MCF 10A (cell line): ENCODE data around the gene PTPRM. TPM values are rescaled to one million over a fixed set of nuclear protein-coding genes. Genes with fewer than 3 reads are reported as not detected.

ENCODE experiments used
- BruUV-seq: library from RNA; stranded (reverse); fragments of 400-500 nt; replicated peaks from 2 replicates; lab custom pipeline; 2021; lab: Mats Ljungman, UMichigan
- CTCF ChIA-PET: fragments of 300-600 bp; sonication (Branson Sonifier 250); formaldehyde crosslinking; extraction: SDS; loops from one replicate; lab custom pipeline; 2021; ENCODE audit warnings: antibody characterized with exemption, inconsistent platforms; lab: Yijun Ruan, JAX
- POLR2A ChIA-PET: fragments of 300-600, 350-650 bp; sonication (Branson Sonifier 250); formaldehyde crosslinking; extraction: SDS; loops from one replicate; lab custom pipeline; 2020; ENCODE audit warnings: antibody characterized with exemption, inconsistent platforms; lab: Yijun Ruan, JAX
- DNase-seq: peaks from one replicate; pipeline ENCODE4 v3.0.0-alpha.2; 2018; ENCODE audit not compliant: unreplicated experiment
- H3K27ac Mint-ChIP-seq: one replicate; pipeline ENCODE4 v1.8.0; 2022; ENCODE audit warnings: mild to moderate bottlenecking, low read depth, mixed read lengths; ENCODE audit not compliant: unreplicated experiment
- H3K27me3 Mint-ChIP-seq: one replicate; pipeline ENCODE4 v1.8.0; 2022; ENCODE audit warnings: mixed read lengths; ENCODE audit not compliant: insufficient read depth, unreplicated experiment
- H3K36me3 Mint-ChIP-seq: one replicate; pipeline ENCODE4 v1.8.0; 2022; ENCODE audit warnings: mild to moderate bottlenecking, moderate library complexity, mixed read lengths; ENCODE audit not compliant: insufficient read depth, unreplicated experiment
- H3K4me1 Mint-ChIP-seq: one replicate; pipeline ENCODE4 v1.8.0; 2022; ENCODE audit warnings: mixed read lengths; ENCODE audit not compliant: insufficient read depth, unreplicated experiment
- H3K4me3 Mint-ChIP-seq: one replicate; pipeline ENCODE4 v1.8.0; 2022; ENCODE audit warnings: mild to moderate bottlenecking, moderate library complexity, mixed read lengths; ENCODE audit not compliant: unreplicated experiment
- H3K9me3 Mint-ChIP-seq: one replicate; pipeline ENCODE4 v1.8.0; 2022; ENCODE audit warnings: mixed read lengths; ENCODE audit not compliant: unreplicated experiment
- CTCF ChIP-seq: fragments of 200-600 bp; IDR thresholded peaks from one replicate; pipeline ENCODE4 v1.8.0; 2022; ENCODE audit warnings: antibody characterized with exemption, mild to moderate bottlenecking; ENCODE audit not compliant: unreplicated experiment
- intact Hi-C: fragments of 100-400 bp; cut with micrococcal nuclease; formaldehyde crosslinking; loops from 2 replicates; pipeline ENCODE4 v1.14.1; 2022
- total RNA-seq: library from RNA; stranded (reverse); gene quantifications from 2 replicates; pipeline ENCODE4 v1.2.3, GENCODE V29; 2022

Gene PTPRM
- total RNA-seq, 1 experiment from 2014 or later = 82.8 TPM

GRCh38 chr18:8196238-8196637 is 629.1 kb downstream of the PTPRM start:
- H3K27ac Mint-ChIP-seq = no peak overlapping the region
- no peak for TF ChIP-seq CTCF
- ChIA-PET CTCF (interaction anchor here (0.6 to 0.7 kb wide), 2 partner anchors 18 to 472 kb away, joined by 3 read pairs; no protein-coding TSS in a partner anchor), POLR2A (no interaction called here)
- no peak overlapping the region for H3K4me3 Mint-ChIP-seq
- BruUV-seq = no TSS peak
- H3K9me3 Mint-ChIP-seq = no peaks in the 10 kb centered on the region
- H3K4me1 Mint-ChIP-seq = no peaks in the 10 kb centered on the region
- peaks cover 4% of the 10 kb centered on the region for H3K36me3 Mint-ChIP-seq
- intact Hi-C loops = no loop called here
- H3K27me3 Mint-ChIP-seq = no peaks in the 10 kb centered on the region
- DNase-seq = no peak

DNA sequence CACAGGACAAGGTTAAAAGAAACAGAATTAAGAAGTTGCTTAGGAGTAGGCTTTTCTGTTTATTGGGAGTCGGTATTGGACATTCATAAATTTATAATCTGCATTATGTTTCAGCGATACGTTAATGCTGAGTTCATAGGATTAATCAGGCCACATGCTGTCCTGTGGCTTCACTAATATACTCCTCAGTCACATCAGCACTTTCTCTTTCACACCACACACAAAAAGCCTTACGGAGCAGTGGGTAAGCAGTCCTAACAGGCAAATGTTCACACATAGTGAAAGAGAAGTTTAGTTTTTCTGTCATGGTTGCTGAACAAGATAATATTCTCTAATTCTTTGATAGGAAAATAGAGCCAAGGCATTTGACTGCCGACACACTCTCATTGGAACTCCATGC is 630.4 kb downstream of the PTPRM start:
- BruUV-seq = no TSS peak

DNA sequence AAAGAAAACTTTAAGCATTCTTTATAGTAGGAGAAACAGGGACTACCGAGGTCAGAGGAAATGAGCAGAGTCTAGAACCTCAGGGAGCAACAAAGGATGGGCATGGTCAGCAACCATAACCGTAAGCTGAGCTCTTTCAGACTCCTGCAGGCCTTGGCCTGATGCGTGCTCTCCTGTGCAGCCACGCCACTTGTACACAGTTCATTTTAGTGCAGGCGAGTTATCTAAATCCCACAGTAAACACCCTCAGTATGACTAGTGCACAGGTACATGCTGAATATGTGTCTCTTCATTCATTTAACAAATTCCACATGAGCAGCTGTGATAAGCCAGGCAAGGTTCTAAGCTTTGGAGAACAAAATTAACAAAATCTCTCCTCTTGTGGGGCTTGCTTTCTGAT is 640.9 kb downstream of the PTPRM start:
- CTCF ChIA-PET = interaction anchor here (0.5 to 0.7 kb wide), 4 partner anchors 28 to 514 kb away, joined by 3 to 4 read pairs (median 3); no protein-coding TSS in a partner anchor

More for the DNA sequence above, 630.4 kb downstream of the PTPRM start:
- TF ChIP-seq CTCF = no peak
- Mint-ChIP-seq H3K27me3 (no peaks in the 10 kb centered on the region), H3K27ac (no peak overlapping the region), H3K4me3 (no peak overlapping the region), H3K36me3 (peaks cover 4% of the 10 kb centered on the region), H3K4me1 (no peaks in the 10 kb centered on the region), H3K9me3 (no peaks in the 10 kb centered on the region)
- POLR2A ChIA-PET = interaction anchor here (0.6 kb wide), 1 partner anchor 175 kb away, joined by 3 read pairs; no protein-coding TSS in a partner anchor
- intact Hi-C loops = no loop called here
- DNase-seq = no peak
- CTCF ChIA-PET = no interaction called here

DNA sequence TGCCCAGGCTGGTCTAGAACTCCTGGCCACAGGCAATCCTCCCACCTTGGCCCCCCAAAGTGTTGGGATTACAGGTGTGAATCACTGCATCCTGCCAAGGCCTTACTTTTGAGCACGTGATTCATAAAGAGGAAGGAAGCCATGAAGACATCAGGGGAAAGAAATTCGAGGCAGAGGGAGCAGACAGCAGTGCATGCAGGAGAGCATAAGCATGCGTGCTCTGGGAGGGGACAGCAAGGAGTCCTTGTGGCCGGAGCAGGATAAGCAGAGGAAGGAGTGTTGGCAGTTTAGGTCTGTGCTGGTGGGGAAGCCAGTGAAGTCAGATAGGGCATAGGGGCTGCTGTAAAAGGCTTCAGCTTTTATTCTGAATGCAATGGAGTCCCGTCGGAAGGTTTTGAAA is 641.6 kb downstream of the PTPRM start:
- ChIA-PET CTCF (no interaction called here), POLR2A (no interaction called here)
- DNase-seq = no peak
- TF ChIP-seq CTCF = no peak
- BruUV-seq = no TSS peak
- H3K4me1 Mint-ChIP-seq = peaks cover 31% of the 10 kb centered on the region
- H3K9me3 Mint-ChIP-seq = peaks cover 7% of the 10 kb centered on the region
- H3K36me3 Mint-ChIP-seq = peaks cover 20% of the 10 kb centered on the region
- no peak overlapping the region for H3K27ac Mint-ChIP-seq
- H3K4me3 Mint-ChIP-seq = no peak overlapping the region
- H3K27me3 Mint-ChIP-seq = no peaks in the 10 kb centered on the region
- intact Hi-C loops = no loop called here

More for the DNA sequence above, 640.9 kb downstream of the PTPRM start:
- DNase-seq = no peak
- no peak overlapping the region for H3K27ac Mint-ChIP-seq
- POLR2A ChIA-PET = no interaction called here
- H3K36me3 Mint-ChIP-seq = peaks cover 20% of the 10 kb centered on the region
- no peak overlapping the region for H3K4me3 Mint-ChIP-seq
- intact Hi-C loops = no loop called here
- H3K4me1 Mint-ChIP-seq = peaks cover 24% of the 10 kb centered on the region
- H3K9me3 Mint-ChIP-seq = peaks cover 7% of the 10 kb centered on the region
- TF ChIP-seq CTCF = no peak
- BruUV-seq = no TSS peak
- H3K27me3 Mint-ChIP-seq = no peaks in the 10 kb centered on the region
